Stimulated activated CD8-positive, alpha-beta memory T cell treated with anti-CD3 and anti-CD28 coated beads, Interleukin-2, amount 100 ng/mL, for 1 hour (primary cell): Measurements from ENCODE around the gene INPP5F.
"Not testable (repeated sequence)": the region's sequence is repeated elsewhere in the genome, so short reads cannot be mapped to it uniquely, and the experiment has no call there.

ENCODE experiments used
- DNase-seq, 2 donors: peaks; one replicate each; pipeline ENCODE4 v3.0.0-alpha.2; 2020; ENCODE audit warnings: low read depth in 2 of 2

The INPP5F gene

GRCh38 chr10:119776536-119776935 is 50.7 kb downstream of the INPP5F start:
- no peak for DNase-seq

DNA sequence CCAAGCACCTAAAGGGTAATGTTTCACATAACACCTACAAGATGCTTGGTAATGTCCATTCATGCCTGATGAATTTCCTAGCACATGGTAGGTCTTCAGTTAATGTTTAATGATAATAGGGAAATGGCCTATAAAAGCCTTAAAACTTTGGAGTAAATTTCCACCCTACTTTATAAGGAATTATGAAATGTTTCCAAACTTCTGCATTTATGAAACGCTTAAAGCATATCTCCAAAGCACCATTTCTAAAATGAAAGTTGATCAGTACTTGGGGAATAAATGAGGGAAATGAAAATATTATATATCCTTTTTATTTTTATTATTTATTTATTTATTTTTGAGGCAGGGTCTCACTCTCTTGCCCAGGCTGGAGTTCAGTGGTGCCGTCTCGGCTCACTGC is 51.8 kb downstream of the INPP5F start:
- no peak for DNase-seq

GRCh38 chr10:119778776-119779445 is 53.1 kb downstream of the INPP5F start:
- DNase-seq = no peak

DNA sequence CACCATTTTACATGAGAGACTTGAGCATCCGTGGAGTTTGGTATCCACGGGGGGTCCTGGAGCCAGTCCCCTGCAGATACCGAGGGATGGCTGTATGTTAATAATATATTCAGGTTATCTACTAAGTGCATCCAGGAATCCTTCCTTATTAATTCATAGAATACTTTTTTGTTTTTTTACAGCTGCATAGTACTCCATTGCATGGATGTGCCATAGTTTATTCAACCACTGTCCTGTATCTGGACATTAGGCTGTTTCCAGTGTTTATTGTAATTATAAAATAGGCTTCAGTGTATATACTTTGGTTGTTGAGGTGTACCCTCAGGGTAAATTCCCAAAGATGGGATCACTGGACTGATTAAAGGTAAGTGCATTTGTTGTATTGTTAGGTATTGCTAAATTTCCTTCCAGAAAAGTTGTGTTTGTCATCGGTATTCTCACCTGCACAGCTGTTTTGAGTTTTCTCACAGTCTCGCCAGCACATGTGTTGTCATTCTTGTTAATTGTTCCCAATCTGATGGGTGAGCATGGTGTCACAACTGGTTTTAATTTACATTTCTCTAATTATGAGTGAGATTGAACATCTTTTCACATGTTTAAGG is 55.1 kb downstream of the INPP5F start:
- DNase-seq = no peak

DNA sequence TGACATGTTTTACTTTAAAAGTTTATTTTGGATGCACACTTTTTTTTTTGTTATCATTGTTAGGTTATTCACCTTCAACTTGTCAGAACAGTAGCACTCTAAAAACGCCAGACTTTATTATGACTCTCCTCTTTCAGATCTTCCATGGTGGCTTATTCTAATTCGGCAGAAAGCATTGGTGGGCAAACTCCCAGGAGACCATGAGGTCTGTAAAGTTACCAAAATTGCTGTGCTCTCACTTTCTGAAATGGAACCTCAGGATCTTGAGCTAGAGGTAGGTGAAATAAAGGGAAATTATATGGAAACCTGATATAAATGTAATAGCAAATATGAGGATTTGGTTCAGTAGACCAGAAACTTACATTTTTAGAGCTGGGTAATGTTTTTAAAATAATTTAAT is 55.6 kb downstream of the INPP5F start:
- no peak for DNase-seq

GRCh38 chr10:119782981-119783664 is 57.3 kb downstream of the INPP5F start:
- no peak for DNase-seq

DNA sequence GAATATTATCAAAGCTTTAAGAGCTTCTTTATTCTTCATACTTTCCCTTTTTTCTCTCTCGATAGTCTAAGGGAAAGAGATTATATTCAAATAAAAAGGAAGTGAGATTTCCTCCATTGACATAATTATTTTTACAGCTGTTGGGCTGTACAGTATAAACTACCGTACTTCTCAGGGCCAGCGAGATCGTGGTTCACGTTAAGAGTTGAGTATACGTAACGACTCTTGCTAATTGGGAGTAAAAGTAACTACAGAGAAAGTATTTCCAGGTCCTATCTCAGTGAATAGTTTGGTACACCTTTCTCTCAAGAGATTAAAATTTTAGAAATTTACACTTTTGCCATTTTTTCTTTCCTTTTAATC is 57.8 kb downstream of the INPP5F start:
- no peak for DNase-seq

- no peak for DNase-seq
Measured at GRCh38 chr10:119784340-119785067, 58.7 kb downstream of the INPP5F start.

GRCh38 chr10:119786117-119786769 is 60.4 kb downstream of the INPP5F start:
- no peak for DNase-seq

DNA sequence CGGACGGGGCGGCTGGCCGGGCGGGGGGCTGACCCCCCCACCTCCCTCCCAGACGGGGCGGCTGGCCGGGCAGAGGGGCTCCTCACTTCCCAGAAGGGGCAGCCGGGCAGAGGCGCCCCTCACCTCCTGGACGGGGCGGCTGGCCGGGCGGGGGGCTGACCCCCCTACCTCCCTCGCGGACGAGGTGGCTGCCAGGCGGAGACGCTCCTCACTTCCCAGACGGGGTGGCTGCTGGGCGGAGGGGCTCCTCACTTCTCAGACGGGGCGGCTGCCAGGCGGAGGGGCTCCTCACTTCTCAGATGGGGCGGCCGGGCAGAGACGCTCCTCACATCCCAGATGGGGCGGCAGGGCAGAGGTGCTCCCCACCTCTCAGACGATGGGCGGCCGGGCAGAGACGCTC is 69.3 kb downstream of the INPP5F start:
- not testable (repeated sequence) for DNase-seq

GRCh38 chr10:119796039-119796438 is 70.2 kb downstream of the INPP5F start:
- DNase-seq = no peak

GRCh38 chr10:119801176-119801575 is 75.3 kb downstream of the INPP5F start:
- no peak for DNase-seq

DNA sequence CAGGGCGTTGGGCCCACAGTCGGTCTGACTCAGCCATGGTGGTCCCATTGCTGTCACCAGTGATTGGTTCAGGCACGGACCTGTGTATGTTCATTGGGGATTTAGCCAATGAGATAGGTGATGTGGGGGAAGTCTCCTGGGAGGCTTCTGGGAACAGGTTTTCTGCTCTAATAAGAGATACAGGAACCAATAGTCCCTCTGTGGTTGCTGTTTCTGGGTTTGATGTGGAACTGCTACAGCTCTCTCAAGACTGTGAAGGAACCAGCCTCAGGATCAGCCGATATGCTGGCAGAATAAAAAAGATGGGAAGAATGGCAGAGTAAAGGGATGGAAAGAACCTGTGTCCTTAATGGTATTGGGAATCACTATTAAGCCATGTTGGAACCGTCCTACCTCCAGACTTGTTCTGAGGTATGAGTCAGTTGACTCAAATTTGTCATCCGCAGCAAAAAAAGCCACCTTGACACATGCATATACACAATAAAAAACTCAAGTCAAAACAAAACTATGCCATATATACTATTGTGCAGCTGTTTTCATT is 76.2 kb downstream of the INPP5F start:
- DNase-seq = no peak

DNA sequence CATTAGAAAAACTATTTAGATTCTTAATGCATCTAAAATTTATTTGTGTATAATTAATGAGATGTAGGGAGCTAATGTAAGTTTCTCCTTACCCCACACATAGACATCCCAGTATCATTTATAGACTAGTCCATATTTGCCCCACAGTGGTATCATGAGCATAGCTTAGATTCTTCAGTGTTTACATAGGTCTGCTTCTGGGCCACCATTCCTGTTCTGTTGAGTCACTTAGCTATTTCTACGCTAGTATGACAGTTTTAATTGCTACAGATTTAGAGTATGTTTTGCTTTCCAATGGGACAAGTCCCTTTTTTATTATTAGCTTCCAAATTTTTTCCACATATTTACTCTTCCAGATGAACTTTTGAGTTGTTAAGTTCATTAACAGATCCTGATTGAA is 77.4 kb downstream of the INPP5F start:
- no peak for DNase-seq

DNA sequence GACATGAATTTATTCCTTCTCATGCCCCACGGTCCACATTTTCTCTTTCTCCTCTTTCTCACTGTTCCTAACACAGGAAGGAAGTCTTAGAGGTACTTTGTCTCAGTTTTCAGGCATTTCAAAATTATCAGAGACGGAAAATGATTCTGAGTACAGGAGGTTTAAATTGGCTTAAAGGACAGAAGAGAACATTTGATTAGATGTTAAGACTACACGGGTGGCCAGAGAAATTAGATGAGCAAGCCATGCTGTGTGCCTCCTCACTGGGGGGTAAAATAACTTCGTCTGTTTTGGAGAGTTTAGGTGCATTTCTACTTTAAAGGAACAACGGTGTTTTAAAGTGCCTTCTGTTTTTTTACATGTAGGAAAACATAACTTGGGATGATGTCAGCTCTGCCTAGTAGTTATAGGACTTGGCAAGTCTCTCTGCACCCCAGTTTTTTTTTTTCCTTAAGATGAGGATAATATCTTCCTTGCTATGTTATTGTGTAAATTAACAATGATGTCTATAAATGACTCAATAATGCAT is 79.9 kb downstream of the INPP5F start:
- no peak for DNase-seq

- no peak for DNase-seq
Measured at GRCh38 chr10:119806334-119807130, 80.7 kb downstream of the INPP5F start.

DNA sequence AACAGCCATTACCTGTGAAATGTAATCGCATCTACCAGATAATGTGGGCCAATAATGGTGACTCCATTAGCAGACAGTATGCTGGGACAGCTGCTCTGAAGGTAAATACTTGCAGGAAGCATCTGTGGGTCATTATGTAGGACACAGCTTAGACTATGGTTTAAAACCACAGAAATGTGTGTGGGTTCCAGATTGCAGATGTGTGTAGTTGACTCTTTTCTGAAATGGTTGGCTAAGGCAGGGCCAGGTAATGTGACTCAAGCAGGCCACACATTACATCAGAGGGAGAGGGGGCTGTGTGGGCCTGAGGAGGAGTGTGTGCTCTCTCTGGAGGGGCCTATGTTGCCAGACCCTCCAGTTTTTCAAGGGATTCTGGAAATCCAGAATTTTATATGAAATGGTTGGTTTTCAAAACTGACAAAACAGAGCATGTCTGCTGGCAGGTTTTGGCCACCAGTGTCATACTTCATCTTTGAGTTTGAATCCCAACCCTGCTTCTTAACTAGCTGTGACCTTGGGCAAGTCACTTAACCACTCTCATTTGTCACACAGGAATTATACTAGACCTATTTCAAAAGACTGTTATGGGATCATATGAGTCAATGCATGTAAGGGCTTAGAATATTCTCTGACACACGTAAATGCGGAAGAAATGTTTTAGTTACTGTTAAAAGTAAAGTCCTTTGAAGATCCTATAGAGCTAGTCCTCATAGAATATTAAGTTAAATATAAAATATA is 82.3 kb downstream of the INPP5F start:
- DNase-seq = no peak

DNA sequence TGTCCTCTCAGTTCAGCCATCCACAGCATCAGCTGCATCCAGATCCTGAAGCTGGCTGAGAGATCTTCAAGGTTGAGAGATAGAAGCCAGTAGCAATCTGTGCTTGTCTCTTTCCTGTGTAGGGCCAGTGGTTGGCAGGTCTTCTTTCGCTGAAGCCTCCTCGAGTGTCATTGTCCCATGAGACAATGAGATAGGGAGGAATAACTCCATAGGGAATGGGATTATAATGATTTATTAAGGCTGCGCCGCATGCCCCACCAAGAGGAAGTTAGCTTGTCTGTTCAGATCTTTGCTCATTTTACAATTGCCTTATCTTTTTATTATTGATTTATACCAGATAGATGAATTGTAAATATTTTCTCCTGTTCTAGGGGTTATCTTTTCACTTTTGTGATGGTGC is 85.3 kb downstream of the INPP5F start:
- DNase-seq = no peak

DNA sequence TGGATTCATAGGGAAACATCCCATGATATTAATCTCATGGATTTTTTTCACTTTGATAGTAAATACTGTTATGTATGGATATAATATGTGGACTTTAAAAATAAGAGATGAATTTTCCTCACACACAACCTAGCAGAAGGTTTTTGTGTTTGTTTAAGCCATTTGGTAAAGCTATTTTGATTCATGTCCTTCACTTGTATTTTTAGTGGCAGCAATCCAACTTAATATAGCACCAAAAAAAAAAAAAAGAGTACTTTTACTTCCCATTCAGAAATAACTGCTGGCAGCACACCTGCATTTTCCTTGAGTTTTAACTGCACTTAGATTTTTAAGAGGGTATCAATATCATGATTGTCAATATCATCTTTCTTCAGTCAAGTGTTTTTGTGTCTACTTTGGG is 86.8 kb downstream of the INPP5F start:
- DNase-seq = no peak

DNA sequence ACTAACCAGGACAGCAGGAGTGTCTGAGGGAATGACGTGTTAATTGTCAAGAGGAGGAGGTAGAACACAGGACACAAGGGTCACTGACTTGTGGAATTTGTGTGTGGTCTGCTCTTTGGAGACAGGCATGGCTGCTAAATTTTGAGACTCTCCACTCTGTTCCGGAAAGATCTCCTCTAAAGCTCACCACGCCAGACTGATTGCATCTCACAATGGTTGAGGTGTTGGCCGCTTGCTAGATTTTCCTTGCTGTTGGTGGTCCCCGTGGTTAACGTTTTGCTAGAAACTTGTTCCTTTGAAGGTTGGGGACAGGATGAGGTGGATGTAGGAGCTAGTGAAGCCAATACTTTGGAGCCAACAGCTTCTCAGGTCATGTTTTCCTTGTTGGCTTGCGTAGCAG is 89.8 kb downstream of the INPP5F start:
- DNase-seq = no peak
